CD1c-positive myeloid dendritic cell (primary cell): Measurements from ENCODE around the gene INPP5E.
A peak's percentile ranks its signal among the peaks of the same experiment; 100 is the strongest.
"Not testable (repeated sequence)": the region's sequence is repeated elsewhere in the genome, so short reads cannot be mapped to it uniquely, and the experiment has no call there.

Source experiments
- DNase-seq: peaks from one replicate; pipeline ENCODE4 v3.0.0-alpha.2; 2016; ENCODE audit errors: extremely low spot score

The INPP5E gene

GRCh38 chr9:136429683-136430491 lies 9.8 kb downstream of the INPP5E start:
- DNase-seq, result no peak

- no peak for DNase-seq
Observed at GRCh38 chr9:136429075-136429628, 10.5 kb downstream of the INPP5E start.

GRCh38 chr9:136426787-136427186 lies 12.9 kb downstream of the INPP5E start:
- DNase-seq, result no peak

DNA sequence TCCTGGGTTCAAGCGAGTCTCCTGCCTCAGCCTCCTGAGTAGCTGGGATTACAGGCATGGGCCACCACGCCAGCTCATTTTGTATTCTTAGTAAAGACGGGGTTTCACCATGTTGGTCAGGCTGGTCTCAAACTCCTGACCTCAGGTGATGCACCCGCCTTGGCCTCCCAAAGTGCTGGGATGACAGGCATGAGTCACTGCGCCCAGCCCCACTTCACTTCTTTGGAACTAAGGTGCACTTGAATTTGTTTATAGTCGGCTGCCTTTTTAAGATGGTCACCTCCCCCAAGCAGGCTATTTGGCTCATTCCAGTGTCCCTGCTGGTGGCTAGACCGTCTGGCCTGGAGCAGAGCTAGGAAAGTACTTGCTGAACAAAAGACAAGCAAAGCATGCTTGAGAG lies 14.3 kb downstream of the INPP5E start:
- not testable (repeated sequence) for DNase-seq

GRCh38 chr9:136424750-136425362 lies 14.8 kb downstream of the INPP5E start:
- DNase-seq, result no peak

DNA sequence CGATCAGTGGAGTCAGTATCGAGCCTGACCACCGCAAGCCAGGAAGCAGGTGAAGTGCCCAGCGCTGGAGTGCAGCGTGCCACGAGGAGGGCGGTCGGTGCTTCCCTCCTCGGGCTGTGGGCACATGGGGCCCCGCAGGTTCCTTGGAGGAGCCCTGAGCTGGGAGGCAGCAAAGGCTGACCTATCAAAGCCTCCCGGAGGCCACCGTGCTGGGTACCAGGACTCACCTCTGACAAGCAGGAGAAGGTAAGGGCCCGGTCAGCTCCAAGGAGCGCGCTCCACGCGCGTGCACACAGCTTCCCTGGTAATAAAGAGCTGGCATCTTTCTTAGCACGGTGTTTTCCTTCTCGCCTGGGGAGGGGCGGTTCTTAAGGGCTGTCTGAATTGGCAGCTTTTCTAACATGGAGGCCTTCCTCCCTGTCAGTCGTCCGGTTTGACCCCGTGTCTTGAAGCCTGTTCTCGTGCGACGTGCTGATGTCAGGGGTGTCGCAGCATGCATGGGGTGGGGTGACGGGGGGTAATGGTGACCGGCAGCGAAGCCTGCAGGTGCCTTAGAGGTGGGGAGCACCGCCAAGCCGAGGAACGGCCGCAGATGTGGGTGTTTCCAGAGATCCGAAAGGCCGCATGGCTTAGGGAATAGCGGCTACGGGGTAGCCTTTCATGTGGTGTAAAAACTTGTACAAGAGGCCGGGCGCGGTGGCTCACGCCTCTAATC lies 16.1 kb downstream of the INPP5E start:
- DNase-seq, result no peak

DNA sequence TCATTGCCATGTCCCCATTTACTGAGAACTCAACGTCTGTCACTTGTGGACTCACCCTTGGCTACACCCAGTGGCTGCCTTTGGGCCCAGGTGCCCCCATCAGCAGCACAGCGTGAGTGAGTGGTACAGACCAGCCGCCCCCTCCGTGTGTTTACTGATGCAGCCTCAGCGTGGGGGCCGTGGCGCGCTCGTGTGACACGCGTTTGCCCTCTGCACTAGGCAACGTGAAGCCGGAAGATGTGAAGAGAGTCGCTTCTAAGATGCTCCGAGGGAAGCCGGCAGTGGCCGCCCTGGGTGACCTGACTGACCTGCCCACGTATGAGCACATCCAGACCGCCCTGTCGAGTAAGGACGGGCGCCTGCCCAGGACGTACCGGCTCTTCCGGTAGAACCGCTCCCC lies 16.8 kb downstream of the INPP5E start:
- DNase-seq, result no peak

GRCh38 chr9:136421791-136422190 lies 17.9 kb downstream of the INPP5E start:
- no peak for DNase-seq

GRCh38 chr9:136419092-136419420 lies 20.6 kb downstream of the INPP5E start:
- no peak for DNase-seq

- DNase-seq, result no peak
Observed at GRCh38 chr9:136418182-136419091, 21.2 kb downstream of the INPP5E start.

DNA sequence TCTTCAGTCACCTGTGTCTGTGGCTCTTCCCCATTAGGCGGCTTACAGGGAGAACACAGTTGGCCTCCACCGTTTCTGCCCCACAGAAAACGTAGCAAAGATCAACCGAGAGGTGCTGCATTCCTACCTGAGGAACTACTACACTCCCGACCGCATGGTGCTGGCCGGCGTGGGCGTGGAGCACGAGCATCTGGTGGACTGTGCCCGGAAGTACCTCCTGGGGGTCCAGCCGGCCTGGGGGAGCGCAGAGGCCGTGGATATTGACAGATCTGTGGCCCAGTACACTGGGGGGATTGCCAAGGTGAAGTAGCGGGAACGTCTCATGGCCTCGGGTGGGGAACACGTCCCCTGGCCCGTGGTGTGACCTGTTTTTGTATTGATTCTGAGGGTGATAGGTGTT lies 22.7 kb downstream of the INPP5E start:
- no peak for DNase-seq

DNA sequence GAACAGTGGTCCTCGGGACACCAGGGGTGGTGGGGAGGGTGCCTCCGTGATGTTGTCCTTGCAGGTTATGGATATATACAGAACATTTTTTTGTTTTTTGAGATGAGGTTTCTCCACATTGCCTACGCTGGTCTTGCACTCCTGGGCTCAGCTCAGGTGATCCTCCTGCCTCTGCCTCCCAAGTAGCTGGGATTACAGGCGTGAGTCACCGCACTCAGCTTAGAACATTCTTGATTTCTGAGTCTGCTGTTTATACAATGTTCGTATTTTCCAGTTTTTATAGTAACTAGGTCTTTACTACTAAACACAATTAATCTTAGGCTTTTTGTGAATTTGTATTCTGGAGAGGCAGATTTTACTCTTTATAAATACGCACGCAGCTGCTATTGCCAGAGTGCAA lies 23.2 kb downstream of the INPP5E start:
- DNase-seq, result no peak

- DNase-seq, result no peak
Observed at GRCh38 chr9:136412962-136413361, 26.7 kb downstream of the INPP5E start.

DNA sequence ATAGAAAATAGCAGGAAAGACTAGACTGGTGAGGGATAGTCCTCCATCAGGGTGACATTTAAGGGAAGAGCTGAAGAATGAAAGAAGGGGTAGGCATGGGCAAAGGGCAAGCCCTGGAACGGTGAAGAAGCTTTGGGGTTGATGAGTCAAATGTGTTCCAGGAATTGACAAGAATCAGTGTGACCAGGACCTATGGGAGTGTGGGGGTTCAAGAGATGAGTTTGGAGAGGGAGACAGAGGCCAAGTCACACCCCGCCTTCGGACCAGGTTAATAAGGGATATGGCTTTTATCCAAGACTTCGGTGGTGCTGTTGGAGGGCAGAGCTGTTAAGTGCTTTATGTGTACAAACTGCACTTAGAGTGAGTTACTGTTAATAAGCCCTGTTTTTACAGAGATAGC lies 28.3 kb downstream of the INPP5E start:
- DNase-seq, result no peak

DNA sequence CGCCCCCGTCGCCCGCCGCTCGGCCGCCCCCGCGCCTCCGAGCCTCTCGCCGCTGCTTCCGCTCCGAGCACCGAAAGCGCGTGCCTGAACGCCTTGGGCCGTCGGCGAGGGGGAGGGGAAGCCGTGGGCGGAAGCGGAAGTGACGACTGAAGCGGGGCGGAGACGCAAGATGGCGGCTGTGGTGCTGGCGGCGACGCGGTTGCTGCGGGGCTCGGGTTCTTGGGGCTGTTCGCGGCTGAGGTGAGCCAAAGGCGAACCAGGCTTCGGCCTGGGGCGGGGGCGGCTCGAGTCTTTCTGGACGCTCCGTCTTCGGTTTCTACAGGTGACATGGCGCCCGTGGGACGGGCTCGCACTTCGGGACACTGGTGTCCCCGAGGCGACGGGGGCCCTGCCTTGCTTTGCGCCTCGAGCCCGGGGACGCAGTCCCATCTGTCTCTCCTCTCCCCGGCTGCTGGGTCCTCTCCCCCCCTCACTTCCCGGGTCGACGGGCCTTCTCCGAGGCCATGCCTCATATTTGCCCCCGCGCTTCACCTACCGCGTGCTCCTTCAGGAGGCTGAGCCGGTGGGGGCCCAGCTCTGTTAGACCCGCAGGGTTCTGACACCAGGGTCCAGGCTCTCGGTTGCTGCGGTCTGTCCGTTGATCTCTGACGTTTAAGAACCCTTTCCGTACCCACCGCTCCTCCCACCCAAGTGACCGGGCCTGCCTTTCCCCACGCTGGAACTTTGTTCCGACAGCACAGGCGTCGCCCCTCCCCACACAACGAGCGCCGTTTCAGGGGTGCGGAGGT lies 29.0 kb downstream of the INPP5E start, which contains the start of the genes ENTR1 and PMPCA:
Gene ENTR1, minus strand, starts transcription at position 115 of the 788 bp plus-strand sequence. CDS start 217 bp downstream, outside the sequence.
Gene PMPCA, plus strand, starts transcription at position 159 of the 788 bp plus-strand sequence. Its CDS starts 11 bp downstream, at position 170.
- peak; percentile 98 for DNase-seq

GRCh38 chr9:136409557-136410455 lies 29.8 kb downstream of the INPP5E start:
- DNase-seq, result peak; percentile 52

- DNase-seq, result no peak
Observed at GRCh38 chr9:136407911-136408310, 31.7 kb downstream of the INPP5E start.

DNA sequence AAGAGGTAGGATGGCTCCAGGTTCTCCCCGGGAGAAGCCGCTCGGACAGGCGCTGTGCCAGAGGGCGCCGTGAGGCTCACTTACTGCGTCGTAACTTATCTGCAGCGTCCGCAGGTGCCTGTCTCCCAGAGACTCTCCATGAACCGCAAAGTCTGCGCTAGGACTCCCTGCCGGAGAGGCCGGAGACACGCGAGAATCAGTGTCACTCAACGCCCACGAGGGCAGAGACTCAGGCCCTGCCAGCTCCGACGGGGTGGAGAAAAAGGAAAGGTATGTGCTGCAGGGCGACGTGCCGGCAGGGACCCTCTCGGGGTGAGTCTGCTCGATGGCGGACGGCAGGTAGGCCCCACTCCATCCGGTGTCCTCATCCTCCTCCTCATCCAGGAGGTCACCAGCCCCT lies 32.6 kb downstream of the INPP5E start:
- not testable (repeated sequence) for DNase-seq

DNA sequence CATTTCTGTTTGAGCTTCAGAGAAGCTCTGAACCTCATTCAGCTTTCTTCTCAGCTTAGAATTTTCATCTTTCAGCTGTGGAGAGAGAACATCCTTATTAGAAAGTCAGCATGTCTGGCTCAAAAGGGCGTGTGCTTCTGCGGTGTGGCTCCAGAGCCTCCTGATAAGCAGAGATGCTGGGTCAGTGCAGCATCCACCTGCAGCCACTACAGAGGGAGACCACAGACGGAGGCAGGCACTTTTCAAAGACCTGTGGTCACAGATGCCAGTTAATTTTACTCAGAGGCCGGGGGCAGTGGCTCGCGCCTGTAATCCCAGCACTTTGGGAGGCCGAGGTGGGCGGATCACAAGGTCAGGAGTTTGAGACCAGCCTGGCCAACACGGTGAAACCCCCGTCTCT lies 33.7 kb downstream of the INPP5E start:
- DNase-seq, result not testable (repeated sequence)
